Neural cell (in vitro differentiated cells): Measurements from ENCODE around the gene FIBCD1. TPM values are rescaled to one million over a fixed set of nuclear protein-coding genes. Genes with fewer than 3 reads are reported as not detected.

Experiments
- H2AFZ ChIP-seq: fragments of 200-600, 300-800 bp; sonication (generic), shearing (Covaris generic); 2 replicates; pipeline ENCODE4 v1.6.0; 2014; ENCODE audit warnings: low read depth, mild to moderate bottlenecking, antibody characterized with exemption, low read length, moderate library complexity
- H3F3A ChIP-seq: fragments of 200-600 bp; shearing (Covaris generic); 2 replicates; pipeline ENCODE4 v1.6.1; 2016; ENCODE audit warnings: mild to moderate bottlenecking, moderate library complexity, mixed read lengths, antibody characterized with exemption, low read length; ENCODE audit not compliant: insufficient read depth, poor library complexity, severe bottlenecking
- H3K27ac ChIP-seq: fragments of 200-600, 300-800 bp; sonication (generic), shearing (Covaris generic); 2 replicates; pipeline ENCODE4 v1.5.1; 2014; ENCODE audit warnings: mild to moderate bottlenecking, low read length, moderate library complexity
- H3K27me3 ChIP-seq: fragments of 300-800, 200-600 bp; sonication (generic), shearing (Covaris generic); 2 replicates; pipeline ENCODE4 v1.6.0; 2014; ENCODE audit warnings: mild to moderate bottlenecking, low read depth, low read length, moderate library complexity; ENCODE audit not compliant: insufficient read depth
- H3K36me3 ChIP-seq: fragments of 300-800, 200-600 bp; sonication (generic), shearing (Covaris generic); 2 replicates; pipeline ENCODE4 v1.5.1; 2014; ENCODE audit warnings: mild to moderate bottlenecking, antibody characterized with exemption, low read length, moderate library complexity; ENCODE audit not compliant: insufficient read depth
- H3K4me2 ChIP-seq: fragments of 300-800, 200-600 bp; sonication (generic), shearing (Covaris generic); 2 replicates; pipeline ENCODE4 v1.6.0; 2014; ENCODE audit warnings: mild to moderate bottlenecking, low read length
- H3K4me3 ChIP-seq: fragments of 300-800, 200-600 bp; sonication (generic), shearing (Covaris generic); 2 replicates; pipeline ENCODE4 v1.5.1; 2014; ENCODE audit warnings: mild to moderate bottlenecking, low read length, moderate library complexity
- H3K79me2 ChIP-seq: fragments of 200-600 bp; shearing (Covaris generic); replicated peaks from 2 replicates; pipeline ENCODE4 v1.6.0; 2014; ENCODE audit warnings: mild to moderate bottlenecking, low read length, moderate library complexity; ENCODE audit not compliant: insufficient read depth
- H3K9ac ChIP-seq: fragments of 300-800, 200-600 bp; sonication (generic), shearing (Covaris generic); 2 replicates; pipeline ENCODE4 v1.6.1; 2016; ENCODE audit warnings: mild to moderate bottlenecking, low read length, mixed read lengths
- H3K9me2 ChIP-seq: fragments of 200-600 bp; shearing (Covaris generic); 2 replicates; pipeline ENCODE4 v1.6.1; 2016; ENCODE audit warnings: mild to moderate bottlenecking, low read length, mixed read lengths; ENCODE audit not compliant: insufficient read depth
- H3K9me3 ChIP-seq: fragments of 200-600, 300-800 bp; sonication (generic), shearing (Covaris generic); 2 replicates; pipeline ENCODE4 v1.6.1; 2016; ENCODE audit warnings: mild to moderate bottlenecking, mixed run types, low read length, moderate library complexity, mixed read lengths
- H4K20me1 ChIP-seq: fragments of 200-600 bp; shearing (Covaris generic); 2 replicates; pipeline ENCODE4 v1.6.1; 2016; ENCODE audit warnings: mild to moderate bottlenecking, mixed run types; ENCODE audit not compliant: insufficient read depth
- EP300 ChIP-seq: fragments of 450-650 bp; conservative IDR thresholded peaks from 2 replicates; pipeline ENCODE4 v1.6.1; 2014; ENCODE audit warnings: antibody characterized with exemption, mild to moderate bottlenecking, moderate library complexity; ENCODE audit not compliant: poor library complexity, severe bottlenecking
- EZH2 ChIP-seq: fragments of 200-600, 300-800 bp; shearing (Covaris generic), sonication (generic); IDR thresholded peaks from 2 replicates; pipeline ENCODE4 v1.6.1; 2014; ENCODE audit warnings: antibody characterized with exemption, low read length, borderline replicate concordance, mild to moderate bottlenecking; ENCODE audit not compliant: insufficient read depth, poor library complexity, severe bottlenecking
- MXI1 ChIP-seq: fragments of 450-650 bp; conservative IDR thresholded peaks from 2 replicates; pipeline ENCODE4 v1.6.1; 2014; ENCODE audit warnings: antibody characterized with exemption, mild to moderate bottlenecking; ENCODE audit not compliant: poor library complexity, severe bottlenecking
- POLR2AphosphoS5 ChIP-seq: IDR thresholded peaks from 2 replicates; pipeline ENCODE4 v1.6.1; 2012
- RAD21 ChIP-seq: fragments of 450-650 bp; conservative IDR thresholded peaks from 2 replicates; pipeline ENCODE4 v1.6.1; 2014; ENCODE audit warnings: antibody characterized with exemption, mild to moderate bottlenecking, moderate library complexity
- SMC3 ChIP-seq: fragments of 450-650 bp; conservative IDR thresholded peaks from 2 replicates; pipeline ENCODE4 v1.6.1; 2014; ENCODE audit warnings: antibody characterized with exemption, mild to moderate bottlenecking, moderate library complexity; ENCODE audit not compliant: poor library complexity
- TAF1 ChIP-seq: IDR thresholded peaks from 2 replicates; pipeline ENCODE4 v1.6.1; 2012; ENCODE audit warnings: low read depth
- polyA plus RNA-seq: library from polyadenylated mRNA; depleted of rRNA; stranded (reverse); fragments of >200 nt; gene quantifications from 2 replicates; pipeline ENCODE4 v1.2.3, GENCODE V29; 2014
- TF ChIP-seq, protein P1 (sequence below): fragments of 450-650 bp; IDR thresholded peaks from 2 replicates; pipeline ENCODE4 v1.5.1; 2014; ENCODE audit warnings: antibody characterized with exemption, mild to moderate bottlenecking, moderate library complexity; ENCODE audit not compliant: poor library complexity, severe bottlenecking
- TF ChIP-seq, protein P2 (sequence below): IDR thresholded peaks from 2 replicates; pipeline ENCODE4 v1.6.1; 2012; ENCODE audit warnings: borderline replicate concordance

Gene FIBCD1
- polyA plus RNA-seq, 1 donor from 2014 or later, result 2.7 TPM

DNA sequence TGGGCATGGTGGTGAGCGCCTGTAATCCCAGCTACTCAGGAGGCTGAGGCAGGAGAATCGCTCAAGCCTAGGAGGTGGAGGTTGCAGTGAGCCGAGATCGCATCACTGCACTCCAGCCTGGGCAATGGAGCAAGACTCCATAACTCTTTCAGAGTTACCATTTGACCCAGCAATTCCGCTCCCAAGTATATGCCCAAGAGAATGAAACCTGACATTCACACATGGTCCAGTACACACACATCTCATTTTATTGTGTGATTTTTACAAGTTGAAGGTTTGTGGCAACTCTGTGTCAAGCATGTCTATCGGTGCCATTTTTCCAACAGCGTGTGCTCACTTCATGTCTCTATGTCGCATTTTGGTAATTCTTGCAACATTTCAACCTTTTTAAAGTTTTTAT is 24.9 kb upstream of the FIBCD1 start:
- no peaks in the 10 kb centered on the region for H3K79me2 ChIP-seq
- no peaks in the 10 kb centered on the region for H4K20me1 ChIP-seq
- no peaks in the 10 kb centered on the region for H3K27me3 ChIP-seq
- no peak overlapping the region for H2AFZ ChIP-seq
- H3F3A ChIP-seq, result no peaks in the 10 kb centered on the region
- H3K9me3 ChIP-seq, result no peaks in the 10 kb centered on the region
- H3K36me3 ChIP-seq, result no peaks in the 10 kb centered on the region
- no peak overlapping the region for H3K4me2 ChIP-seq
- no peaks in the 10 kb centered on the region for H3K9me2 ChIP-seq
- TF ChIP-seq POLR2AphosphoS5 (no peak), RAD21 (no peak), MXI1 (no peak), TAF1 (no peak), EP300 (no peak), EZH2 (no peak), SMC3 (no peak)
- TF ChIP-seq, protein P1, sequence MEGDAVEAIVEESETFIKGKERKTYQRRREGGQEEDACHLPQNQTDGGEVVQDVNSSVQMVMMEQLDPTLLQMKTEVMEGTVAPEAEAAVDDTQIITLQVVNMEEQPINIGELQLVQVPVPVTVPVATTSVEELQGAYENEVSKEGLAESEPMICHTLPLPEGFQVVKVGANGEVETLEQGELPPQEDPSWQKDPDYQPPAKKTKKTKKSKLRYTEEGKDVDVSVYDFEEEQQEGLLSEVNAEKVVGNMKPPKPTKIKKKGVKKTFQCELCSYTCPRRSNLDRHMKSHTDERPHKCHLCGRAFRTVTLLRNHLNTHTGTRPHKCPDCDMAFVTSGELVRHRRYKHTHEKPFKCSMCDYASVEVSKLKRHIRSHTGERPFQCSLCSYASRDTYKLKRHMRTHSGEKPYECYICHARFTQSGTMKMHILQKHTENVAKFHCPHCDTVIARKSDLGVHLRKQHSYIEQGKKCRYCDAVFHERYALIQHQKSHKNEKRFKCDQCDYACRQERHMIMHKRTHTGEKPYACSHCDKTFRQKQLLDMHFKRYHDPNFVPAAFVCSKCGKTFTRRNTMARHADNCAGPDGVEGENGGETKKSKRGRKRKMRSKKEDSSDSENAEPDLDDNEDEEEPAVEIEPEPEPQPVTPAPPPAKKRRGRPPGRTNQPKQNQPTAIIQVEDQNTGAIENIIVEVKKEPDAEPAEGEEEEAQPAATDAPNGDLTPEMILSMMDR, result no peak
- TF ChIP-seq, protein P2, sequence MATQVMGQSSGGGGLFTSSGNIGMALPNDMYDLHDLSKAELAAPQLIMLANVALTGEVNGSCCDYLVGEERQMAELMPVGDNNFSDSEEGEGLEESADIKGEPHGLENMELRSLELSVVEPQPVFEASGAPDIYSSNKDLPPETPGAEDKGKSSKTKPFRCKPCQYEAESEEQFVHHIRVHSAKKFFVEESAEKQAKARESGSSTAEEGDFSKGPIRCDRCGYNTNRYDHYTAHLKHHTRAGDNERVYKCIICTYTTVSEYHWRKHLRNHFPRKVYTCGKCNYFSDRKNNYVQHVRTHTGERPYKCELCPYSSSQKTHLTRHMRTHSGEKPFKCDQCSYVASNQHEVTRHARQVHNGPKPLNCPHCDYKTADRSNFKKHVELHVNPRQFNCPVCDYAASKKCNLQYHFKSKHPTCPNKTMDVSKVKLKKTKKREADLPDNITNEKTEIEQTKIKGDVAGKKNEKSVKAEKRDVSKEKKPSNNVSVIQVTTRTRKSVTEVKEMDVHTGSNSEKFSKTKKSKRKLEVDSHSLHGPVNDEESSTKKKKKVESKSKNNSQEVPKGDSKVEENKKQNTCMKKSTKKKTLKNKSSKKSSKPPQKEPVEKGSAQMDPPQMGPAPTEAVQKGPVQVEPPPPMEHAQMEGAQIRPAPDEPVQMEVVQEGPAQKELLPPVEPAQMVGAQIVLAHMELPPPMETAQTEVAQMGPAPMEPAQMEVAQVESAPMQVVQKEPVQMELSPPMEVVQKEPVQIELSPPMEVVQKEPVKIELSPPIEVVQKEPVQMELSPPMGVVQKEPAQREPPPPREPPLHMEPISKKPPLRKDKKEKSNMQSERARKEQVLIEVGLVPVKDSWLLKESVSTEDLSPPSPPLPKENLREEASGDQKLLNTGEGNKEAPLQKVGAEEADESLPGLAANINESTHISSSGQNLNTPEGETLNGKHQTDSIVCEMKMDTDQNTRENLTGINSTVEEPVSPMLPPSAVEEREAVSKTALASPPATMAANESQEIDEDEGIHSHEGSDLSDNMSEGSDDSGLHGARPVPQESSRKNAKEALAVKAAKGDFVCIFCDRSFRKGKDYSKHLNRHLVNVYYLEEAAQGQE, result no peak
- H3K9ac ChIP-seq, result no peak overlapping the region
- H3K27ac ChIP-seq, result no peak overlapping the region
- no peak overlapping the region for H3K4me3 ChIP-seq

- H3K4me3 ChIP-seq, result no peak overlapping the region
- H3K9me3 ChIP-seq, result no peaks in the 10 kb centered on the region
- no peak overlapping the region for H2AFZ ChIP-seq
- no peaks in the 10 kb centered on the region for H3F3A ChIP-seq
- TF ChIP-seq, protein P1, result no peak
- TF ChIP-seq MXI1, result no peak
- TF ChIP-seq POLR2AphosphoS5, result no peak
- TF ChIP-seq EP300, result no peak
- H3K27ac ChIP-seq, result no peak overlapping the region
- H3K27me3 ChIP-seq, result no peaks in the 10 kb centered on the region
- H3K79me2 ChIP-seq, result no peaks in the 10 kb centered on the region
- H3K9me2 ChIP-seq, result no peaks in the 10 kb centered on the region
- no peaks in the 10 kb centered on the region for H4K20me1 ChIP-seq
- H3K9ac ChIP-seq, result no peak overlapping the region
- no peak overlapping the region for H3K4me2 ChIP-seq
- H3K36me3 ChIP-seq, result no peaks in the 10 kb centered on the region
Measured at GRCh38 chr9:130963337-130963908, 24.4 kb upstream of the FIBCD1 start.
